ENCODE results near the gene WDR44.
"Not testable (repeated sequence)": the region's sequence is repeated elsewhere in the genome, so short reads cannot be mapped to it uniquely, and the experiment has no call there.

Gene WDR44

DNA sequence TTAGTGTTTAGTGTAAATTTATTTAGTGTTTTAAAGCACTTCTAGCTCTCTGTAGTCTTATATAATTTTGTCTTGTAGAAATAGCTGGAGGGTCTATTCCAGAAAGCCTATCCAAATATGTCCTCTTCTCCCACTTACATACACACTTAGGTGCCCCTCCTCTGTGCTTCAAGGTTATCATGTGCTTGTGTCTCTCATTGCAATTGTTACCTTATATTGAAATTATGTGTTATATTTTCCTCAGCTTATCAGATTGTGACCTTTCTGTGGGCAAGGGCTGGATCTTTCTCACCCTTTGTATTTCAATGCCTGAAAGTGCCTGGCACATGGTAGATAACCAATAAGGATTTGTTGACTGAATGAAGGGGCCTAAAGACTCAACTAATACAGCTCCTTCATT lies 18.4 kb downstream of the WDR44 start:
- no peak for DNase-seq

DNA sequence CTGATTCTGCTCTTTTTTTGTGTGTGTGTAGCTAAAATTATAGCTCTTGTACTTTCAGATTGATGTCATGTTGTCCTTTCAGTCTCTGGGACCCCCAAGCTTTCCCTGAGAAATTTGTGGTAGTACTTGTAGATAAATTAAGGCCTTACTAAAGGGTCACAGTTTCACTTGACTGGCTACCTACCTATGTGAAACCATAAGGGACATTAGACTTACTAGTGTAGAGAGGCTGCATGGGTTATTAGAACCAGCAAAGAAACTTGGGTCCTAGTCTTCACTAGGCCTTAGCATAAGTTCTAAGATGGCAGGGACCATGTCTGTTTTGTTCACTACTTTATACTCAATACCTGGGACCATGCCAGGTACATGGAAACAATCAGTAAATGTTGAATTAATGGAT lies 21.4 kb downstream of the WDR44 start:
- no peak for DNase-seq

DNA sequence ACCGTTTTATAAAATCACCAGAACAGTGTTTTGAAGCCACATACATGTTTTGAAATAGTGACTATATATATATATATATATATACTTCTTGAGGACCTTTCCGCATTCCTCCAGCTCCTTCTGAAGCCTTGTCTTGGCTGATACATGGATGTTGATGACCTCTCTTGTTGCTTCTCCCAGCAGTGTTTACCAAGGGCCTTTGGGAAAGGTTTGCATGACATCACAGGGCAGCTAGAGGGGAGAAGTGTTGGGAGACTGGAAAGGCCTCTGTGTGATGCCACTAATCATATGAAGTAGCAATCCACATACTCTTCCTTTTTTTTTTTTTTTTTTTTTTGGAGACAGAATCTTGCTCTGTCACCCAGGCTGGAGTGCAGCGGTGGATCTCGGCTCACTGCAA lies 22.5 kb downstream of the WDR44 start:
- no peak for DNase-seq

DNA sequence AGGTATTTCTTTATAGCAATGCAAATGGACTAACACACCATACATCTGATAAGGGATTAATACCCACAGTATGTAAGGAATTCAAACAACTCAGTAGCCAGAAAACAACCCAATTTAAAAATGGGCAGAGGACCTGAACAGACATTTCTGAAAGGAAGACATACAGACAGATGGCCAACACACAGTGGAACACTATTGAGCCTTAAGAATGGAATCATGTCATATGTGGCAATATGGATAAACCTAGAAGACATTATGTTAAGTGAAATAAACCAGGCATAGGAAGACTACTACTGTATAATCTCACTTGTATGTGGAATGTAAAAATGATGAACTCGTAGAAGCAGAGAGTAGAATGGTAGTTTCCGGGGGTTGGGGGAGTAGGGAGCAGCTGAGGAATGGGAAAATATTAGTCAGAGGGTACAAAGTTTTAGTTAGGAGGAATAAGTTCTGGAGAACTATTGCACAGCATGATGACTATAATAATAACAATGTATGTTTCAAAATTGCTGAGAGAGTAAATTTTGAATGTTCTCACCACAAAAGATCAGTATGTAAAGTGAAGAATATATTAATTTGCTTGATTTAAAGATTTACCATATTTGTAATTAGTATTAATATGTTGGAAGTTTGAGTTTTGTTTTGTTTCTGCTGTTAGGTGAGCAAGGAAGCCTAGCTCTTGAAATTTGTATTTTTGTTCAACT lies 25.2 kb downstream of the WDR44 start:
- DNase-seq = no peak

DNA sequence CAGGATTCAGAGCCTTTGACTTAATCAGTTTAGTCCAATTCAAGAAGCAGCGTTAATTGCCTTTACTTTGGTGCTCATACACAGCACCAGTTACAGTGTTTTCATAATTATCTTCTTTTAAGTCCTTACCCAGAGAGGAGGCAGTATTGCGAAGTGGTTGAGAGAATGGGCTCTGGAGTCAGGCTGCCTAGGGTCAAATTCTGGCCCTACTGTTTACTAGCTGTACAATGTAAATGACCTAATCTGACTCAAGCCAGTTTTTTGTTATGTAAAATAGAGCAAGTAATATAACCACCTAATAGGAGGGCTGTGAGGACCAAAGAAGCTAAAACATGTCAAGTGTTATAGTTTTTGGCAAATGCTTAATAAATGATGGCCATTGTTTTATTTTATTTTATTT lies 27.6 kb downstream of the WDR44 start:
- DNase-seq = no peak

DNA sequence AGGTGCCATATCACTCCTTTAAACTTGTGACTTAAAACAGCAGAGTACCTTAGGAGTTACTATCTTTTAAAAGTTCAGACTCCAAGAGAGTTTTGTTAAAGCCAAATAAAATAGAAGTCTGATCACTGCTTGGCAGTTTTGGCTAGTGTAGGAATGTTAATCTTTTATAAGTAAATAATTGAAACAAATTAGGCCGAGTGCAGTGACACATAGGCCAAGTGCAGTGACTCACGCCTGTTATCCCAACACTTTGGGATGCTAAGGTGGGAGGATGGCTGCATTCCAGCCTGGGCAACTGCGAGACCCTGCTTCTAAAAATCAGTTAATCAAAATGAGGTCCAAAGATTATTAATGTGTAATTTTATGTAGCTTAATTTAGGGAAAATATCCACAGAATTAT lies 37.2 kb downstream of the WDR44 start:
- DNase-seq = no peak

DNA sequence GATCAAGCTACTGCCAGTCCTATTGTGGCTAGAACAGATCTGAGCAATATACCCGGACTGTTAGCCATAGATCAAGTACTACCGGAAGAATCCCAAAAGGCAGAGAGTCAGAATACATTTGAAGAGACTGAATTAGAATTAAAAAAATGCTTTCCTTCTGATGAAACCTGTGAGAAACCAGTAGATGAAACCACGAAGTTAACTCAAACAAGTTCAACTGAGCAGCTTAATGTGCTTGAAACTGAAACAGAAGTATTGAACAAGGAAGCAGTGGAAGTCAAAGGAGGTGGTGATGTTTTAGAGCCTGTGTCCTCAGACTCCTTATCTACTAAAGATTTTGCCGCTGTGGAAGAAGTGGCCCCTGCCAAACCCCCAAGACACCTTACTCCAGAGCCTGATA lies 46.8 kb downstream of the WDR44 start:
- DNase-seq = peak in 1 of 5 experiments; percentile 25

DNA sequence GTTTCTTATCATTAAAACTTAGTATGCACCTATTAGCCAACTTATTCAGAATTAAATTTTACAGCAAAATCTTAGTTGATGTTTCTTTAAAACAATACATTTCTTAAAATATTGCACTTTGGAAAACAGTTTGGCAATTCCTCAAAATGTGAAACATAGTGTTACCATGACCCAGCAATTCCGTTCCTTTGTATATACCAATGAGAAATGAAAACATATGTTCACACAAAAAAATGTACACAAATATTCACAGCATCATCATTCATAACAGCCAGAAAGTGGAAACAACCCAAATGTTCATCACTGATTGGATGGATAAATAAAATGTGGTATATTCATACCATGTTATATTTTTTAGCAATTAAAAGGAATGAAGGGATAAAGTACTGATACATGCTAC lies 50.2 kb downstream of the WDR44 start:
- no peak for DNase-seq

DNA sequence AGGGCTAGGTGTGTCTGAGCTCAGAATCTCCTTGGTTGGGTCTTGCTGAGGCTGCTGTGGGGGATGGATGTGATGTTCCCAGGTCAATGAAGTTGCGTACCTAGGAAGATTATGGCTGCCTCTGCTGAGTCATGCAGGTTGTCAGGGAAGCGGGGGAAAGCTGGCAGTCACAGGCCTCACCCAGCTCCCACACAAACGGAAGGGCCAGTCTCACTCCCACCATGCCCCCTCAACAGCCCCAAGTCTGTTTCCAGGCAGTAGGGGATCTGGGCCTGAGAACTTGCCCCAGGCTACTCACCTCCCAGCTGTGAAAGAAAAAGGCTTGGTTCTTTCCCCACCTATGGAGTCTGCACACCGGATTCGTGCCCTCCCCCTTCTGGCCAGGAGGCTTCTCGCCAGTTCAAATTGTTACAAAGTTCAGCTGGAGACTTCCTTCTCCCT lies 72.9 kb downstream of the WDR44 start:
- no peak for DNase-seq

DNA sequence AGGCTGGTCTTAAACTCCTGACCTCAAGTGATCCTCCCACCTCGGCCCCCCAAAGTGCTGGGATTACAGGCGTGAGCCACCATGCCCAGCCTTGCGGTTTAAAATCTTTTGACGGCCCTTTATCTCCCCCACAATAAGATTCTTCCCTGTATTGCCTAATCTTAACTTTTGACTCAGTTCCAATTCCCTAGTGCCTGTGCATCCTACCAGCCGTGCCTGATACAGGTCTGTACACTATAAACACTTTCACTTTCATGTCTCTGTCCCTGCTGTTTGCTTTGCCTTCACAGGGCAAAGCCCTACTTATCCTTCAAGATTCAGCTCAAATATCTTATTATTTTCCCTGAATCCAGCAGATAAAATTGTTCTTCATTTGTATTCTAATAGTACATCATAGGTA lies 74.6 kb downstream of the WDR44 start:
- DNase-seq = peak in 1 of 5 experiments; percentile 26

DNA sequence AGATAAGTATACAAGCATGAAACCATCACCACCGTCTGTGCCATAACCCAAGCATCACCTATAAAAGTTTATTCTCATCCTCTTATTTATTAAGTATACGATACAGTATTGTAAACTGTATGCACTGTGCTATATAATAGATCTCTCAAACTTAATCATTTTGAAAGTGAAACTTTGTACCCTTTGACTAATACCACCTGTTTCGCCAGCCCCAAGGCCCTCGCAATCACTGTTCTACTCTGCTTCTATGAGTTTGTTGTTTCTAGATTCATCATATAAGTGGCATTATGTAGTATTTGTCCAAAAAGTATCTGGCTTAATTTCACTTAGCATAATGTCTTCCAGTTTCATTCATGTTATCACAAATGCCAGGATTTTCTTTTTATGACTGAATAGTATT lies 77.7 kb downstream of the WDR44 start:
- peak in 2 of 5 experiments; percentile 0 to 78 for DNase-seq

DNA sequence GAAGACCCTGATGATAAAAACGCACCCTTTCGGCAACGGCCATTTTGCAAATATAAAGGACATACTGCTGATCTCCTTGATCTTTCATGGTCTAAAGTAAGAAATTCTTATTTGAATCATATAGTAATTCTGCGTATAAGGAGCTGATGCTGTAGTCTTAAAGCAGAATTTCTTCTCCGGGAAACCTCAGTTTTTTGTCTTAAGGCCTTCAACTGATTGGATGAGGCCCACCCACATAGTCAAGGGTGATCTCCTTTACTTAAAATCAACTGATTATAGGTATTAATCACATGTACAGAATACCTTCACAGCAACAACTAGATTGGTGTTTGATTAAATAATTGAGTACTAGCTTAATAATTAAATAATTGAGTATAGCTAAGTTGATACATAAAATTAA lies 86.9 kb downstream of the WDR44 start:
- no peak for DNase-seq

DNA sequence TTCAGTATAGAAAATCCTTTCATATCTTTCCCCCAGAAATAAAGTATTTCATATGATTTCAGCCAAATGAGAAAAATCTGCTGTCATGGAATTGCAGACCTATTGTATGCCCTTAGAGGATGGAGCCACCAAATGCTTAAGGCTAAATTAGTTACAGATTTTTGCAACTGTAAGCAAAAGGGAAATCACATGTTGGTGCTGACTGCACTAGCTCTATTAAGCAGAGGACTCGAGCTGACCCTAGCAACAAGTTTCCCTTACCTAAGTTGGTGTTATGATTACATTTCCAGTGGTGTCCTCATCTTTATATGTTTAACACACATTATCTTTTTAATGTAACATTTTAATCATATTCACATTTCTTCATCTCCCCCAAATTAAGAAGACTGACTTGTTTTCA lies 91.4 kb downstream of the WDR44 start:
- no peak for DNase-seq

DNA sequence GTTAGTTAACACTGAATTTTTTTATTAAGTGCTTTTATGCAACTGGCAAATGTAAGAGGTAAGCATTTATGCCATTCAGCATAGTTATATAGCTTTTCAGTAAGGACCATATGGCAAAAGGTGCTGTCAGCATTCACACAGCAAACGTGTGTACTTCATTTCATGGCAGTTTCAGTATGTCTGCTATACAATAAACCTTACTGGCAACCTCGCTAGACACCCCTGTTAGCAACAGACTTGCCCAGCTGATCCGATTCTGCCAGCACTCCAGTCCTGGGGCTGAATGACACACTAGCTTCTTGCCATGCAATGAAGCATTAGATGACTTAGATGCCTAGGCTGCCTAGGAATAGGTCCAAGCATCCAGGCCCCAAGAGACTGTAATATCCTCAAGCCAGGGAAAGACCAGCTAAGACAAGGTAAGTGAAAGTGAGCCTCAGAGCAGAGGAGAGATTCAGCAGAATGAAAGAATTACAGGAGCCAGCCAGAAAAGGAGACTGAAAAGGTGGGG lies 102.4 kb downstream of the WDR44 start:
- no peak for DNase-seq

DNA sequence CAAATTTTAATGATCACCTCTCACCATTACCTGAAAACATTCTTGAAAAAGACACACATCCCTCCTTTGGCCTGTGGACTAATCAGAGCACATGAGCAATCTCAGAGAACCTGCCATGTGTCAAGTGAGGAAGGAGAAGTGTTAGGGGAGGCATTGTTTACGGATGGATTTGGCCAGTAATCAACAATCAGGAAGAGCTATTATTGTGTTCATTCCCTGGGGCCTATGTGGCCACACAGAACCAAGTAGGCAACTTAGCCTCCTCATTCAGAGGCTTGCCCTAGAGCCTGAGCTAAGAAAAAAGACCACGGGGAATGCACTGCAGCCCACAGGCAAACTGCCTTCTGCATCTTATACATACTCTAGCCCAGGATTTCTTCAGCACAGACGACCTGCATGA lies 109.1 kb downstream of the WDR44 start:
- no peak for DNase-seq

DNA sequence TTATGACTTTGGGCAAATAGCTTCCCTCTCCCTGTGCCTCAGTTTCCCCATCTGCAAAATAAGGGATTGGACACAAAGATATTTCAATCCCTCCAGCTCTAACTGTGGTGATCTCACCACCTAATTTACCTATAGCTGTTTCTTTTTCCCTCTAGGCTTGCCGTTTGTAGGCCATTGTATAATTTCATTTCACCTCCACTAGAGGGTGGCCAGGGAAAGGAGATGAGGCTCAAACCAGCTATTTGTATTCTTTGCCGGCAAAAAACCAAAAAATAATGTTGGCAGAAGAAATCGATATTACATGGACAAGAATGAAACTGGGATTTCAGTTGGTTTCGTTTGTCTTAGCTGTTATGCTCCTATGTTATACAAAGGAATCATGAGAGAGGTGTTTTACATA lies 113.6 kb downstream of the WDR44 start:
- DNase-seq = peak in 3 of 5 experiments; percentile 3 to 53 (median 13)

DNA sequence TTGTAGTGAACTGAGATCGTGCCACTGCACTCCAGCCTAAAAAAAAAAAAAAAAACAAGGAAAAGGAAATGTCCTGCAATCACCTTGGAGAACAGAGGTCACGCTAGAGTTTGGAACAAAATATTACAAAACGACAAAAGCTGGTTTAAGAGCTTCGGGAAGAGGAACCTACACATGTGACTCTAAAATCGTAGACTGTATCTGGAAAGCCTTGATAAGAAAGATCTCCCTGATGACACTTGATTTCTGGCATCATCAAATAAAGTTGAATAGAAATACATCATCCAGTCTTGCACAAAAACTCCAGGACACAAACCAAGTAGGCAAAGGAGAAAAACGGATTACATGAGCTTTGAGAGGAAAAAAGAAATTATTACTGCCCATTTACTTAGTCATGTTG lies 118.6 kb downstream of the WDR44 start:
- DNase-seq = no peak

DNA sequence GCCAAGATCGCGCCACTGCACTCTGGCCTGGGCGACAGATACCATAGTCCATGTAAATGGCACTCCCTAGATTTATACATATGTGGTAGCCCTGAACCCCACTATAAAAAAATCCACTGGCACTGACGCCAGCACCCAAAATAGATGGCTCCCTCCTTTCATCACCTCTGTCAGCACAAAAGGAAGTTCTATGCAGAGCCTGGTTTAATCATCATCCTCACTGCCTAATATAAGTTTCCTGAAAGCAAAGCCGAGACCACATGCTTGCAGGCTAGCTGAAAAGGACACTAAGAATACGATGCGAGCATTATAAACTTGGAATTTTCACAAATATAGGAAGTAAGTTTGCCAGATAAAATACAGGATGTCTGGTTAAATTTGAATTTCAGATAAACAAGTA lies 122.2 kb downstream of the WDR44 start:
- no peak for DNase-seq

DNA sequence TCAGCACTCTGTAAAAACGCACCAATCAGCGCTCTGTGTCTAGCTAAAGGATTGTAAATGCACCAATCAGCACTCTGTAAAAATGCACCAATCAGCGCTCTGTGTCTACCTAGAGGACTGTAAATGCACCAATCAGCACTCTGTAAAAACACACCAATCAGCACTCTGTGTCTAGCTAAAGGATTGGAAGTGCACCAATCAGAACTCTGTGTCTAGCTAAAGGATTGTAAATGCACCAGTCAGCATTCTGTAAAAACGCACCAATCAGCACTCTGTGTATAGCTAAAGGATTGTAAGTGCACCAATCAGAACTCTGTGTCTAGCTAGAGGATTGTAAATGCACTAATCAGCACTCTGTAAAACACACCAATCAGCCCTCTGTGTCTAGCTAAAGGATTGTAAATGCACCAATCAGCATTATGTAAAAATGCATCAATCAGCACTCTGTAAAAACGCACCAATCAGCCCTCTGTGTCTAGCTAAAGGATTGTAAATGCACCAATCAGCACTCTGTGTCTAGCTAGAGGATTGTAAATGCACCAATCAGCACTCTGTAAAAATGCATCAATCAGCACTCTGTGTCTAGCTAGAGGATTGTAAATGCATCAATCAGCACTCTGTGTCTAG lies 124.9 kb downstream of the WDR44 start:
- not testable (repeated sequence) for DNase-seq

DNA sequence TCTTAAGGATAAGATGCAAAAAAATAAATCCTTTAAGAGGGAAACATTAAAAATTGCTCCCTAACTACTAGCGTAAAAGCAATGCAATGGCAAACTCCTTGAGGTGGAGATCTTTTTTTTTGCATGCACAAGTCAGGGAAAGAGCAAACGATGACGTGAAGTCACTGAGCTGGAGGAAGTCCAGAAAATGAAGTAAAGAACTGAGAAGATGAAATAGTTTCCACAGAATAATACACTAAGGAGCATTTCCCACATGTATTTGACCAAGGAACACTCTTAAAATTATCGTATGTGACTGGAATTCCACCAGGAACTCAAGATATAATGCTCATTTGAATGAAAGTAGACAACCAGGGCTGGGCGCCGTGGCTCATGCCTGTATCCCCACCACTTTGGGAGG lies 128.7 kb downstream of the WDR44 start:
- no peak for DNase-seq

DNA sequence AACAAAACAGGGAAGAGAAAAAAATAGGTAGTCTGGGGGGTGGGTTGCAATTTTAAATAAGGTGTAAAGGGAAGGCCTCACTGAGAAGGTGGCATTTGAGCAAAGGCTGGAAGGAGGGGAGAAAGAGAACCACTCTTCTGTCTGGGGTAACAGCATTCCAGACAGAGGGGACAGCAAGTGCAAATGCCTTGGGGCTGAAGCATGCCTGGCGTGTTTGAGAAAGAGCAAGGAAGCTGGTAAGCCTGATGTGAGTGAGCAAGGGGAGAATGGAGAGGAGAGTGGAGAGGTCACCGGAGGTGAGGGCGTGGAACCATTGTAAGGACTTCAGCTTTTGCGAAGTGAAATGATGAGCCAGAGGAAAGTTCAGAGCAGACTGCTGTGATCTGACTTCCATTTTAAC lies 130.0 kb downstream of the WDR44 start:
- DNase-seq = no peak

DNA sequence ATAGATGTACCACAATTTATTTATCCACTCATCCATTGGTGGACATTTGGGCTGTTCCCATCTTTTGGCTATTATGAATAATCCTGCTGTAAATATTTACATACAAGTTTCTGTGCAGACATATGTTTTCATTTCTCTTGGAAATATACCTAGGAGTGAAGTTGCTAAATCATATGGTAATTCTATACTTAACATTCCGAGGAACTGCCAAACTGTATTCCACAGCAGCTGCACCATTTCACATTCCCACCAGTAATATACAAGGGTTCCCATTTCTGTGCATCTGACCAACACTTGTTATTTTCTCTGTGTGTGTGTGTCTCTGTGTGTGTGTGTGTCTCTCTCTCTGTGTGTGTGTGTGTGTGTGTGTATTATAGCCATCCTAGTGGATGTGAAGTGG lies 134.3 kb downstream of the WDR44 start:
- no peak for DNase-seq

DNA sequence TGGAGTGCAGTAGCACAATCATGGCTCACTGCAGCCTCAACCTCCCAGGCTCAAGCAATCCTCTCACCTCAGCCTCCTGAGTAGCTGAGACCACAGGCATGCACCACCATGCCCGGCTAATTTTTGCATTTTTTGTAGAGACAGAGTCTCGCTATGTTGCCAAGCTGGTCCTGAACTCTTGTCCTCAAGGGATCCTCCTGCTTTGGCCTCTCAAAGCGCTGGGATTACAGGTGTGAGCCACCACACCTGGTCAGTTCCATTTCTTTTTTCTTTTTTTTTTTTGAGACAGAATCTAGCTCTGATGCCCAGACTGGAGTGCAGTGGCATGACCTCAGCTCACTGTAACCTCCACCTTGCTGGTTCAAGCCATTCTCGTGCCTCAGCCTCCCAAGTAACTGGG lies 136.5 kb downstream of the WDR44 start:
- not testable (repeated sequence) for DNase-seq

DNA sequence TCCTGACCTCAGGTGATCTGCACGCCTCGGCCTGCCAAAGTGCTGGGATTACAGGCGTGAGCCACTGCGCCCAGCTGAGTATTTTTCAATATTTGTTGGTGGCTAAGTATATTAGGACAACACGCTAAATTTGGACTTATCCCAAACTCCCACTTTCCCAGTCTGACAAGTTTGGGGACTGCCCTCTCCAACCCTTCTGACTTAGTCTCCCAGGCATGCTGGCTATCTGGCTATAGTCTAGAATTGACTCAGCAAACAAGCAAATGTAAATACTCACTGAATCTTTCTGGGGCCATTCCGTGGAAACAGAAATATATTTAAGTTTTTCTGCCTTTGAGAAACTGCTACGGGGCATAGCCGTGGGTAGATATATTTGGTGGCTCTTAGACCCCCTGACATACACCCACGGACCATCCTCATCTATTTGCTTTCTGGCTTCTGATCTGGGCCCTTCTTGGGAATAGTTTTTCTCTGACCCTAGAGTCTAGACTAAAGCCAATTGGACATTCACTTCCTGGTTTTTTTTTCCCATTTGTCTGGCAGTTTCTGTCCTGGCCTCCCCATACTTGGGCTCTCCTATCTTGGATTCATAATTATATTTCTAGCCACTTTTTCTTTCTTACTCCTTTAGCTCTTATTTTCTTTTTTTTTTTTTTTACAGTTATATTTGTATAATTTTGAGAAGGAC lies 138.5 kb downstream of the WDR44 start:
- DNase-seq = no peak
